Caco-2 (cell line): ENCODE measurements around the gene PLB1. TPM values are rescaled to one million over a fixed set of nuclear protein-coding genes. Genes with fewer than 3 reads are reported as not detected.

ENCODE experiments used
- BruUV-seq: library from RNA; stranded (reverse); fragments of 400-500 nt; replicated peaks from 2 replicates; lab custom pipeline; 2021; lab: Mats Ljungman, UMichigan
- CTCF ChIA-PET: fragments of 300-600 bp; sonication (Branson Sonifier 250); formaldehyde crosslinking; loops from one replicate; lab custom pipeline; 2022; ENCODE audit warnings: antibody characterized with exemption; lab: Charles Lee
- POLR2A ChIA-PET: fragments of 300-600 bp; sonication (Branson Sonifier 250); formaldehyde crosslinking; loops from one replicate; lab custom pipeline; 2022; ENCODE audit warnings: antibody characterized with exemption; lab: Charles Lee
- DNase-seq, 2 experiments: peaks; one replicate each; pipeline versions ENCODE4 v3.0.0 to v3.0.0-alpha.2; 2020 to 2022
- H3K27me3 ChIP-seq: replicated peaks from 2 replicates; pipeline ENCODE4 v1.6.0; 2011; ENCODE audit warnings: low read length; ENCODE audit not compliant: control insufficient read depth, insufficient read depth
- H3K36me3 ChIP-seq: 2 replicates; pipeline ENCODE4 v1.5.1; 2011; ENCODE audit warnings: low read length; ENCODE audit not compliant: control insufficient read depth, insufficient read depth
- H3K4me1 ChIP-seq: fragments of 250-450 bp; sonication (Bioruptor Pico); 2 replicates; pipeline ENCODE4 v1.5.1; 2020; ENCODE audit warnings: mild to moderate bottlenecking
- H3K4me3 ChIP-seq: 2 replicates; pipeline ENCODE4 v1.5.1; 2011; ENCODE audit warnings: low read depth, mild to moderate bottlenecking, control low read depth, low read length
- H3K9me3 ChIP-seq: fragments of 250-450 bp; sonication (Bioruptor Pico); 2 replicates; pipeline ENCODE4 v1.5.1; 2020; ENCODE audit warnings: mild to moderate bottlenecking, moderate library complexity
- H3K27ac Mint-ChIP-seq: one replicate; pipeline ENCODE4 v1.8.0; 2022; ENCODE audit warnings: mixed read lengths; ENCODE audit not compliant: unreplicated experiment
- H3K27me3 Mint-ChIP-seq: one replicate; pipeline ENCODE4 v1.8.0; 2022; ENCODE audit warnings: mixed read lengths; ENCODE audit not compliant: insufficient read depth, unreplicated experiment
- H3K36me3 Mint-ChIP-seq: one replicate; pipeline ENCODE4 v1.8.0; 2022; ENCODE audit warnings: mild to moderate bottlenecking, mixed read lengths; ENCODE audit not compliant: insufficient read depth, unreplicated experiment
- H3K4me1 Mint-ChIP-seq: one replicate; pipeline ENCODE4 v1.8.0; 2022; ENCODE audit warnings: low read depth, mixed read lengths; ENCODE audit not compliant: unreplicated experiment
- H3K4me3 Mint-ChIP-seq: one replicate; pipeline ENCODE4 v1.8.0; 2022; ENCODE audit warnings: mild to moderate bottlenecking, moderate library complexity, mixed read lengths; ENCODE audit not compliant: unreplicated experiment
- H3K9me3 Mint-ChIP-seq: one replicate; pipeline ENCODE4 v1.8.0; 2022; ENCODE audit warnings: mixed read lengths; ENCODE audit not compliant: unreplicated experiment
- intact Hi-C: fragments of 100-400 bp; cut with micrococcal nuclease; formaldehyde crosslinking; loops from one replicate; pipeline ENCODE4 v1.10.0; 2022; ENCODE audit not compliant: unreplicated experiment
- total RNA-seq: library from RNA; stranded (reverse); gene quantifications from 2 replicates; pipeline ENCODE4 v1.2.3, GENCODE V29; 2022
- TF ChIP-seq, protein P1 (sequence below), 2 experiments: fragments of 200-600 bp in 1 of 2; IDR thresholded peaks; 1 replicate in 1 of 2; 2 replicates in 1 of 2; pipeline versions ENCODE4 v1.5.1 to v1.8.0; 2011 to 2022; ENCODE audit warnings: antibody characterized with exemption in 1 of 2, control low read depth in 1 of 2, inconsistent platforms in 1 of 2, low read depth in 1 of 2, low read length in 1 of 2, mild to moderate bottlenecking in 1 of 2, moderate library complexity in 1 of 2; ENCODE audit not compliant: insufficient read depth in 1 of 2, severe bottlenecking in 1 of 2, unreplicated experiment in 1 of 2

The PLB1 gene
- total RNA-seq, 1 experiment from 2014 or later: 2.8 TPM

DNA sequence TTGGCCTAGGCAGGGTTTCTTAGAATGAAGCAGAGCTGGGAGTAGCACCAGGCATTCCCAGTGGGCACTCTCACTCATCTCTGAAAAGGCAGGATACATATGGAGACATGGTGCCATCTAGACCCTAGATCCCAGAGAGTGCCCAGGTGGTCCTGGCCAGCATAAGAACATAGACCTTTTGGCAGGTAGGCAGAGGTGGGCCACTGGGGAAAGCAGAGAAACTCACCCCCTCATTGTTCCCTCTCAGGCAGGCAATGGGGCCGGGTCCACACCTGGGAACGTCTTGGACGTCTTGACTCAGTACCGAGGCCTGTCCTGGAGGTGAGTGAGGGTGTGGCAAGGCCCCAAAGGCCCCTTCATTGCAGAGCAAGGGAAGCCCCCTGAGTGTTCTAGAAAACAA, 69.2 kb downstream of the PLB1 start:
- Mint-ChIP-seq H3K4me1 (peaks cover 11% of the 10 kb centered on the region), H3K27me3 (no peaks in the 10 kb centered on the region), H3K4me3 (no peak overlapping the region), H3K27ac (no peak overlapping the region), H3K9me3 (no peaks in the 10 kb centered on the region), H3K36me3 (no peaks in the 10 kb centered on the region)
- Histone ChIP-seq H3K36me3 (no peaks in the 10 kb centered on the region), H3K4me3 (no peak overlapping the region), H3K9me3 (no peaks in the 10 kb centered on the region), H3K4me1 (peaks cover 22% of the 10 kb centered on the region), H3K27me3 (no peaks in the 10 kb centered on the region)
- ChIA-PET POLR2A (no interaction called here), CTCF (interaction anchor here (0.8 to 1.2 kb wide), 2 partner anchors 29 to 57 kb away, joined by 3 read pairs; no protein-coding TSS in a partner anchor)
- intact Hi-C loops: no loop called here
- no peak for DNase-seq
- BruUV-seq: no TSS peak
- TF ChIP-seq, protein P1, sequence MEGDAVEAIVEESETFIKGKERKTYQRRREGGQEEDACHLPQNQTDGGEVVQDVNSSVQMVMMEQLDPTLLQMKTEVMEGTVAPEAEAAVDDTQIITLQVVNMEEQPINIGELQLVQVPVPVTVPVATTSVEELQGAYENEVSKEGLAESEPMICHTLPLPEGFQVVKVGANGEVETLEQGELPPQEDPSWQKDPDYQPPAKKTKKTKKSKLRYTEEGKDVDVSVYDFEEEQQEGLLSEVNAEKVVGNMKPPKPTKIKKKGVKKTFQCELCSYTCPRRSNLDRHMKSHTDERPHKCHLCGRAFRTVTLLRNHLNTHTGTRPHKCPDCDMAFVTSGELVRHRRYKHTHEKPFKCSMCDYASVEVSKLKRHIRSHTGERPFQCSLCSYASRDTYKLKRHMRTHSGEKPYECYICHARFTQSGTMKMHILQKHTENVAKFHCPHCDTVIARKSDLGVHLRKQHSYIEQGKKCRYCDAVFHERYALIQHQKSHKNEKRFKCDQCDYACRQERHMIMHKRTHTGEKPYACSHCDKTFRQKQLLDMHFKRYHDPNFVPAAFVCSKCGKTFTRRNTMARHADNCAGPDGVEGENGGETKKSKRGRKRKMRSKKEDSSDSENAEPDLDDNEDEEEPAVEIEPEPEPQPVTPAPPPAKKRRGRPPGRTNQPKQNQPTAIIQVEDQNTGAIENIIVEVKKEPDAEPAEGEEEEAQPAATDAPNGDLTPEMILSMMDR (IDR thresholded peaks at IDR 0.05; ENCODE audit: insufficient read depth in 1 of 2, low read depth in 1 of 2, low read length in 1 of 2, severe bottlenecking in 1 of 2, unreplicated experiment in 1 of 2): no peak

DNA sequence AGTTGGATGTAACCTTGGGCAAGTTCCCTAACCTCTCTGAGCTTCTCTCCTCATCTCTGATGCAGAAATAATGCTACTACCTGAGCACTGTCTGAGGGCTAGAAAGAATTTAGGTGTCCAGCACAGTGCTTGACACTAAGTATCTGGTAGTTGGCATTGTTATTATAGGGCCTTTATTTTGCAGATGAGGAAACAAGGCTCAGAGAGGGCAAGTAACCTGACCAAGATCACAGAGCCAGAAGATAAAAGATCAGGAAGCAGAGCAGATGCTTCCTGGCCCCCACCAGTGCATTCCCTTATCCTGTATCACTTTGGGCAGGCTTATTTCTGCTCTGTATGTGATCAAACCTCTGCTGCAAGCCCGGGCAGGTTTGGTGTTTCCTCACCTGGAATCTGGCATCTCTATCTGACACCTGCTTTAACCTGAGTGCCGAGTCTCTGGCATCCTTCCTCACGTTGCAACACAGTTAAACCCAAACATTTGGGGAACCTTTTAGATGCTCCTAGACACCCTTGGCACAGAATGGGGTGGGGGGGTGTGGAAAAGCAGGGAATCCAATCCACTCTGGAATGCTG, 69.9 kb downstream of the PLB1 start:
- H3K4me3 Mint-ChIP-seq: peak overlapping the region; percentile 76
- peaks cover 11% of the 10 kb centered on the region for H3K4me1 Mint-ChIP-seq
- DNase-seq: no peak
- Histone ChIP-seq H3K4me3 (no peak overlapping the region), H3K4me1 (peaks cover 22% of the 10 kb centered on the region), H3K36me3 (no peaks in the 10 kb centered on the region), H3K9me3 (no peaks in the 10 kb centered on the region), H3K27me3 (no peaks in the 10 kb centered on the region)
- no peaks in the 10 kb centered on the region for H3K9me3 Mint-ChIP-seq
- no peaks in the 10 kb centered on the region for H3K36me3 Mint-ChIP-seq
- no peaks in the 10 kb centered on the region for H3K27me3 Mint-ChIP-seq
- intact Hi-C loops: no loop called here
- CTCF ChIA-PET: interaction anchor here (0.6 to 1.3 kb wide), 9 partner anchors 7 to 189 kb away, joined by 3 to 14 read pairs (median 3); partner anchors contain the start of gene PPP1CB
- H3K27ac Mint-ChIP-seq: no peak overlapping the region
- POLR2A ChIA-PET: no interaction called here
- no TSS peak for BruUV-seq
- TF ChIP-seq, protein P1 (IDR thresholded peaks at IDR 0.05; ENCODE audit: insufficient read depth in 1 of 2, low read depth in 1 of 2, low read length in 1 of 2, severe bottlenecking in 1 of 2, unreplicated experiment in 1 of 2): no peak

DNA sequence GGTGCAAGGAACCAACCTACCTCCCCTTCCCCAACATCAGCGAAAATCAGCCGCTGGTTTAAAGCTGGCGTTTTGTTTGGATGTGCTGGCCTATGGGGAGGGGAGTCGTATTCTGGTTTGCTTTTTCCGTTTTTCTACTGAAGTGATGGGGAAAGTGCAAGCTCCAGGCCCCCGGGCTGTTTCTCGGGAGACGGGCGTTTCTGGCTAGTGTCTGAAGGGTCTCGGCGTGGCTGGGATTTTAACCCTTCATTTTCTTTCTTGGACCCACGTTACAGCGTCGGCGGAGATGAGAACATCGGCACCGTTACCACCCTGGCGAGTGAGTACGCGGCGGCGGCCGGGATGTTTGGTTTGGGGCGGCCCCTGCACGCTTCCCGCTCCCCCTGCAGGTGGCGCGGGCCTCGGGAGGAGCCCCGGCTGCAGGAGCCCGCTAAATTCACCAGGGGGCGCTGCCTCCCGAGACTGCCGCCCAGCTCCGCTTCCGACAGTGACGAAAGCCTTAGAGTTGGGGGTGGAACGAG, 70.7 kb downstream of the PLB1 start:
- Histone ChIP-seq H3K36me3 (no peaks in the 10 kb centered on the region), H3K27me3 (no peaks in the 10 kb centered on the region), H3K4me3 (peak overlapping the region; percentile 31), H3K9me3 (no peaks in the 10 kb centered on the region), H3K4me1 (peaks cover 22% of the 10 kb centered on the region)
- H3K27ac Mint-ChIP-seq: peak overlapping the region; percentile 62
- no peaks in the 10 kb centered on the region for H3K36me3 Mint-ChIP-seq
- H3K27me3 Mint-ChIP-seq: no peaks in the 10 kb centered on the region
- ChIA-PET CTCF (interaction anchor here (0.6 to 3.3 kb wide), 23 partner anchors 8 to 636 kb away, joined by 3 to 15 read pairs (median 4); partner anchors contain the start of gene PPP1CB), POLR2A (interaction anchor here (0.6 to 1.3 kb wide), 2 partner anchors 147 to 186 kb away, joined by 4 to 7 read pairs; partner anchors contain the start of gene PPP1CB)
- peak overlapping the region; percentile 76 for H3K4me3 Mint-ChIP-seq
- TF ChIP-seq, protein P1 (IDR thresholded peaks at IDR 0.05; ENCODE audit: insufficient read depth in 1 of 2, low read depth in 1 of 2, low read length in 1 of 2, severe bottlenecking in 1 of 2, unreplicated experiment in 1 of 2): peak; percentile 99 to 100
- intact Hi-C loops: loop anchor here (1.0 kb wide), 2 partner anchors 28 to 187 kb away; no protein-coding TSS in a partner anchor
- no TSS peak for BruUV-seq
- peak; percentile 80 to 93 for DNase-seq
- H3K4me1 Mint-ChIP-seq: peaks cover 11% of the 10 kb centered on the region
- no peaks in the 10 kb centered on the region for H3K9me3 Mint-ChIP-seq
